Activated T-helper 1 cell treated with anti-CD3 and anti-CD28 coated beads, Interleukin-2, amount 50 U/mL, for 16 hours (primary cell): ENCODE data around the gene CLEC17A.
"Not testable (repeated sequence)": the region's sequence is repeated elsewhere in the genome, so short reads cannot be mapped to it uniquely, and the experiment has no call there.

Experiments
- DNase-seq, 2 donors: peaks; one replicate each; pipeline ENCODE4 v3.0.0-alpha.2; 2020; ENCODE audit warnings: low read depth in 1 of 2, low spot score in 1 of 2

The CLEC17A gene

DNA sequence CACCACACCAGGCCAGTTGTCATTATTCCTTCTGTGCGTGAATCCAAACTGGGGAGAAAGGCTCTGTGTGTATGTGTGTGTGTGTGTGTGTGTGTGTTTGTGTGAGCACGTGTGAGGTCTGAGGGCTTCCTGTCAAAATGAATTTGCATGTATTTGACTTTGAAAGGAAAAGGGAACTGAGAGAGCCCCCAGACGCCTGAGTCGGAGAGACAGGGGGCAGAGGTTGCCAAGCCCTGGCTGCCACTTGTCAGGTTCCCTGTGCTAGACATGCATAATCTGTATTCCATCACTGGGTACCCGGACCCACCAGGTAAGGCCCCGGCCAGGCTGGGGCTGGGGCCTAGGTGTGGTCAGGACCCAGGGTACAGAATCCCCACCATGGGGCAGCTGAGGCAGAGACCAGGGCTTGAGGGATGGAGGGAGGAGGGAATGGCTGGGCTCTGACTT is at the start of gene CLEC17A:
TSS of gene CLEC17A (plus strand) at position 191 of the 447 bp plus-strand sequence. CDS start at position 268, 77 bp downstream.
- no peak for DNase-seq

DNA sequence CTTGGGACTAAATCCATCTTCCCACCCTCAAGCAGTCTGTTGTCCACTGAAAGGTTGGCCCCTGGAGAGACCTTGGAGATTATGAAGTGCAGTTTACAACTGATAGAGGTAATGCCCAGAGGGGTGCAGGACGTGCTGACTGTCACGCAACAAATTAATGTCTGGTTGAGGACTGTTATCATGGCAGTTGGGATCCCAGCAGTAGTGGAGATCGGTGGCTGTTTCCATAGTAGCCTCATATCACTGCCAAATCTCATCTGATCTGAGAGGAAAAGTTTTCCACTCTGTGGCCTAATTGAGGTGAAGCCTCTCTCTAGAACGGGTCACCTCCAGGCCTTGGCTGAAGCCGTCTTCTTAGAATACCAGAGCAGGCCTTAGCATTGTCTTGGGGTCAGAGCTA is 49.4 kb upstream of the CLEC17A start:
- no peak for DNase-seq

GRCh38 chr19:14536926-14537692 is 45.8 kb upstream of the CLEC17A start:
- no peak for DNase-seq

GRCh38 chr19:14540741-14541525 is 42.0 kb upstream of the CLEC17A start:
- no peak for DNase-seq

GRCh38 chr19:14541979-14542378 is 40.9 kb upstream of the CLEC17A start:
- not testable (repeated sequence) for DNase-seq

DNA sequence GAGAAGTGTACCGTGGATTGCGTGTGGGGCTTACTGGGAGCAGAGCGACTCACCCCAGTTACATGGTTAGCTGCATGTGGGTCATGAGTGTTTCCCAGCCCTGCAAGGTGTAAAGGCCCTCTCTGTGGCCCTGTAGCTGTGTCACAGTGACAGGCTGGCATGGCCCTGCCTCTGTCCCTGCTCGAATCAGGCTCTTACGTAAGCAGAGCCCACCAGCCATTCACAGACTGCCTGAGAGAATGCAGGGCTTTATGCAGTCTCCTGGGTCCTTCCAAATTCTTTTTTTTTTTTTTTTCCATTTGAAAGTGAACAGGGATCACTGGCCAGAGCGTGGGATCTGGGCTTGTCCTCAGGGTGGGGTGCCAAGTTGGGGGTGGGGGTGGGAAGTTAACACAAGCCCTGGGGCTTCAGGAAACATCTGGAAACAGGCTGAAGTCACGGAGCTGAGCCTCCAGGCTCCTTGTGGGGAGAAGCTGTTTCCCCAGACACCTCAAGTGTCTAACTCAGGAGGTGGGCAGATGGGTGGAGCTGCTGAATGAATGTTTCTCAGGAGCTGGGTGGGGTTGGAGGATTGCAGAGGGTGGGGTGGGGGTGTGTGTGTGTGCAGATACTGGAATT is 40.1 kb upstream of the CLEC17A start:
- DNase-seq: no peak

- no peak for DNase-seq
These were observed 38.8 kb upstream of the CLEC17A start for GRCh38 chr19:14544047-14544446.

GRCh38 chr19:14544977-14545715 is 37.7 kb upstream of the CLEC17A start:
- no peak for DNase-seq

DNA sequence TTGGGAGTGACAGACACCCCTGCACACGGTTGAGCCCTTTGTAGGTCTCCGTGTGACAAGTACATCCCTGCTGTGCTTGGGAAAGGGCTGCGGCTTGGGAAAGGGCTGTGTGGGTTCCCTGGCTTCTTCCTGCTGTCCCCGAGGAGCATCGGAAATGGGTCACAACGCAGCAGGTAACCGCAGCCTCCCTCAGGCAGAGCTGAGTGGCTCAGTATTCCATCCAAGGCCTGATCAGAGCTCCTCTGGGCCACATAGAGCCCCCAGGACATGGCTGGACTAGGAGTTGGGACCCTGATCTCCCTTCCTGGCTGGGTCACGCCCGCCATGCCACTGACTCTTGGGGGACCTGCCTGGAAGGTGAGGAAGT is 37.2 kb upstream of the CLEC17A start:
- no peak for DNase-seq

DNA sequence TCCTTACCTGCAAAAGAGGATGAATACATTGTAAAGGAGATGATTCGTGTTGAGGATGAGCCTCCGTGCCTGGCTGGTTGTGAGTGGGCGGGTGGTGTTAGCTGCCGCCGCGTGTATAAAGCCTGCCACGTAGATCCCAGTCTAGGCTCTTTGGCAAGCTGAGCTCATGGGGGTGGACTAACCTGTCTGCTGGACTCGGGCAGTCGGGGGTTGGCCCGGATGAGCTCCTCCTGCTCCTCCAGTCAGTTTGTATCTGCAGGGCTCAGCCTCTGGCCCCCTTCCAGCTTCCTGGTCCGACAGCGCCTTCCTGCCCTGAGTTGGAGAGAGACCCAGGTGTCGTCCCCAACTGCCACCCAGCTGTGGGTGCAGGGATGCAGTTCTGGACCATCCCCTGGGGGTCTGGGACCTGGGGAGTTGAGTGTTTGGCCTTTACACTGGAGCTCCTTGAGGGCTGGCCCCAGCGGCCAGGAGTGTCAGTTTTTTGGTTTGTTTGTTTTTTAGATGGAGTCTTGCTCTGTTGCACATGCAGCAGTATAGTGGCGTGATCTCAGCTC is 32.6 kb upstream of the CLEC17A start:
- DNase-seq: no peak

GRCh38 chr19:14551134-14552005 is 31.5 kb upstream of the CLEC17A start:
- DNase-seq: peak; percentile 47 to 59

- DNase-seq: not testable (repeated sequence)
These were observed 30.9 kb upstream of the CLEC17A start for GRCh38 chr19:14552006-14552360.

DNA sequence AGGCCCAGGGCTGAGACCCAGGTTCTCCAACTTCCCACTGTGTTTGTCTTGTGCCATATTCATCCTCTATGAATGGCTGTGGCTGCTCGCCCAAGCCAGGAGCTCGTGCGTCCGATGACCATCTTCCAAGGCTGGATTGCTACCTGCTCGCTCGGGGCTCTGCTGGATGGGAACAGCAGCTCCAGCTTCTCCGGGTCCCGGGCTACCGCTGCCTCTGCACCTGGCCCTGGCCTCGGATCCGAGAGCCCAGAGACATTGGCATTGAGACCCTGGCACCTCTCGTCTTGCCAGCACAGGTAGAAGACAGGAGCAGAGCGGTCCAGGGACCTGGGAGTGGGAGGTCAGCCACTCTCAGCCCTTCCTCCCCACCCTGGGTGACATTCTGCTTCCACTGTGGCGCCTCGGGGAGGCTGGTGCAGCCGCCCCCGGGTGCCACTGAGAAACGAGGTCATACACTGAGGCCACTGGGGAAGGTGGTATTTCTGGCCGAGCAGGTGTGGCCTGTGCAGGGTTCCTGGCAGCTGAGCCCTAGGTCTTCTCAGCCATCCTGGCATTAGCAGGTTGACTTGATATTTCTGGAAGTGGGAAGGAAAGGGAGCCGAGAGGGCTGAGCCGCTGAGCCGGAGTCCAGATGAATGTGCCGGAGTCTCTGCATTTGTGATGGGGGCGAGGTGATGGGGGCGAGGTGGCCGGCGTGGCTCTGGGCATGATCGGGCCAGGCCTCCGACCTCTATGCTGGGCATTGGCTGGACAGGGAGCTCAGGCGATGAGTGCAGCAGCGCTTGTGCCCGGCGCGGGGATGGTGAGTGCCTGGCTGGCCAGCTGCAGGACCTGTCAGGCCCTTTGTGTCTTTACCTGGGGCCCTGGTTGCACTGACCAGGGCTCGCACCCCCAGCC is 29.6 kb upstream of the CLEC17A start:
- DNase-seq: no peak

GRCh38 chr19:14553939-14554243 is 29.0 kb upstream of the CLEC17A start:
- DNase-seq: no peak

GRCh38 chr19:14554382-14554812 is 28.5 kb upstream of the CLEC17A start:
- DNase-seq: no peak

- DNase-seq: no peak
These were observed 26.8 kb upstream of the CLEC17A start for GRCh38 chr19:14555918-14556661.

DNA sequence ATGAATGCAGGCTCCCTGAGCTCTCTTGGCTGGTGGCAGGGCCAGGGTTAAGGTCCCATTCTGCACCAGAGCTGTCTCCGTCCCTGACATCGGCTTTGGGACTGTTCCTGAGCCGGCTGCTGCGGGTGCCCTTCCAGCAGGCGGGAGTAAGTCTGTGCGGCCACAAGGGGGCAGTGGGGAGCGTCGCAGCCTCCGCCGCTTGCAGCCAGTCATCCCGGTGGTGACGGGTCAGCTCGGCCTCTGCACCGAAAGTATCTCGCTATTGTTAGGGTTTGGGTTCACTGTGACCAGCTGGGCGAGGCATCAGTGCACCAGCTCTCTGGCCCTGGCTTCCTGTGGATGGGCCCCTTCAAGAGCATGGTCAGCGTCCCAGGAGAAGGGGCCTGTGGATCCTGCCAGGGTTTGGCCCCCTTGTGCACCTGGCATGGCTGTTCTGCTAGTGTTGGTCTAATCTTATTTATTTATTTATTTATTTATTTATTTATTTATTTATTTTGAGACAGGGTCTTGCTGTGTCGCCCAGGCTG is 26.2 kb upstream of the CLEC17A start:
- peak; percentile 55 to 58 for DNase-seq

DNA sequence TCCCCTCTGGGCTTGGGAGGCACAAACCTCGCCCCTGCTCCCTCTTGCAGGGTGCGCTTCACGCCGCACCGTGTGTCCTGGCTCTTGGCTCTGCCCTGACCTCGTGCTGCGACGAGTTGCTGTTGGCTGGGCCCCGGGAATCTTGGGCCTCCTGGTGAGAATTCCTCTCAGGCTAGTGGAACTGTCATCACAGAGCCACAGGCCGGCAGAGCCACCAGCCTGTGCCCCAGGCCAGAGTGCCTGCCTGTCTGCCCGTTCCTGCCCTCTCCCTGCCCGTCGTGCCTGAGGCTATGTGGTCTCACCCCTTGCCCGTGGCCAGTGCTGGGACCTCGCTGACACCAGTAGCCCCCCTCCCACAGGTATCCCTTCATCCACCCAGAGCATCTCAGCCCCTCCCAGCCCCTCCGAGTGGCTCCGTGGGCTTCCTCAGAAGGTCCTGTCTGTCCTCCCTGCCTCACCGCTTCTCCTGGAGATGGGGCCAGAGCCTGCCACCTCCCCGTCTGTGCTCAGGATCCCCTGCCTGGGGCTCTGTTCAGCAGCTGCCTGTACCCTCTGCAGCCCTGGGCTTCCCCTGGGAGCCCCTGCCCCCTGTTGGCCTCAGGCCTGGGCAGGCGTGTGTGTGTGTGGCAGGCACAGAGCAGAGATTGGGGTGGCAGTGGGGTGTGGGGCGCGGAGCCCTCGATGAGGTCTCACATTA is 24.4 kb upstream of the CLEC17A start:
- no peak for DNase-seq
